Measurements from ENCODE around the gene CSNK1A1L. TPM values are rescaled to one million over a fixed set of nuclear protein-coding genes. Genes with fewer than 3 reads are reported as not detected.

CSNK1A1L gene
- total and polyA plus RNA-seq, 2 donors (not counting 3 experiments of a cell fraction or from before 2014, with no cell fraction given) = not detected

GRCh38 chr13:37076818-37077217 lies 28.6 kb downstream of the CSNK1A1L start:
- Histone ChIP-seq H4K20me1 (replicated peaks; ENCODE audit: control insufficient read depth, extremely low read depth, insufficient read depth, low read length) (no peaks in the 10 kb centered on the region), H3K27me3 (ENCODE audit: control insufficient read depth in 2 of 2, insufficient read depth in 2 of 2, low read length in 2 of 2) (peaks cover 0 to 5% of the 10 kb centered on the region in 2 experiments), H3K36me3 (ENCODE audit: control insufficient read depth in 2 of 2, extremely low read depth in 1 of 2, insufficient read depth in 2 of 2, low read length in 2 of 2) (no peaks in the 10 kb centered on the region), H3K4me1 (ENCODE audit: control insufficient read depth, extremely low read depth, insufficient read depth, low read length) (no peaks in the 10 kb centered on the region), H3K27ac (ENCODE audit: insufficient read depth, low read depth, low read length) (no peak overlapping the region), H3K9me1 (replicated peaks; ENCODE audit: control insufficient read depth, extremely low read depth, insufficient read depth, low read length) (no peaks in the 10 kb centered on the region), H3K4me3 (replicated peaks in 1 of 3; ENCODE audit: insufficient read depth in 1 of 3, low read depth in 1 of 3, low read length in 3 of 3) (no peak overlapping the region), H3K9me3 (replicated peaks; ENCODE audit: control insufficient read depth, insufficient read depth, low read length) (no peaks in the 10 kb centered on the region), H3K9ac (replicated peaks; ENCODE audit: extremely low read depth, insufficient read depth, low read length) (no peak overlapping the region), H2AFZ (ENCODE audit: low read depth, low read length) (no peak overlapping the region), H3K79me2 (ENCODE audit: control insufficient read depth, insufficient read depth, low read length) (no peaks in the 10 kb centered on the region), H3K4me2 (ENCODE audit: insufficient read depth, low read length) (no peak overlapping the region)
- intact Hi-C loops (cut with micrococcal nuclease) = no loop called here
- dilution Hi-C loops (cut with MboI; ENCODE audit: extremely low pct_ligation_motif_present, low sequenced_read_pairs) = no loop called here
- TF ChIP-seq CTCF (IDR thresholded peaks at IDR 0.05; ENCODE audit: extremely low read depth in 1 of 2, insufficient read depth in 1 of 2, low read depth in 1 of 2, low read length in 2 of 2) (no peak), EZH2 (IDR thresholded peaks at IDR 0.05; ENCODE audit: borderline replicate concordance, low read depth, low read length, severe bottlenecking) (no peak), POLR2A (IDR thresholded peaks at IDR 0.05; ENCODE audit: low read depth, low read length) (no peak), MYC (IDR thresholded peaks at IDR 0.05; ENCODE audit: low read depth, low read length) (no peak), JUN (IDR thresholded peaks at IDR 0.05; ENCODE audit: borderline replicate concordance, insufficient read depth, insufficient read length, low read depth) (no peak), POLR2AphosphoS5 (IDR thresholded peaks at IDR 0.05; ENCODE audit: insufficient read depth, low read depth, low read length) (no peak), FOS (IDR thresholded peaks at IDR 0.05; ENCODE audit: borderline replicate concordance, insufficient read depth, low read length) (no peak), GATA2 (IDR thresholded peaks at IDR 0.05; ENCODE audit: insufficient read depth, insufficient read length, low read depth, low read length) (no peak)
- TF ChIP-seq, protein P1, sequence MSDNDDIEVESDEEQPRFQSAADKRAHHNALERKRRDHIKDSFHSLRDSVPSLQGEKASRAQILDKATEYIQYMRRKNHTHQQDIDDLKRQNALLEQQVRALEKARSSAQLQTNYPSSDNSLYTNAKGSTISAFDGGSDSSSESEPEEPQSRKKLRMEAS (IDR thresholded peaks at IDR 0.05; ENCODE audit: insufficient read depth, insufficient read length) = no peak
- DNase-seq (ENCODE audit: low read depth, low spot score) (no peak), FAIRE-seq (no peak)
- ChIA-PET CTCF (interaction anchor here (1.2 to 1.5 kb wide), 2 partner anchors 38 to 523 kb away, joined by 3 read pairs; no protein-coding TSS in a partner anchor), POLR2A (no interaction called here)
- BruUV-seq (replicated peaks) = no TSS peak

All from endothelial cell of umbilical vein (primary cell).